GM12878 (cell line): Measurements from ENCODE around the gene HMGCL. TPM values are rescaled to one million over a fixed set of nuclear protein-coding genes. Genes with fewer than 3 reads are reported as not detected.

Experiments
- BCL3 ChIP-seq: IDR thresholded peaks from 2 replicates; pipeline ENCODE4 v1.6.1; 2011; ENCODE audit warnings: borderline replicate concordance, low read depth, mild to moderate bottlenecking, moderate library complexity, low read length; ENCODE audit not compliant: insufficient read depth, poor library complexity, severe bottlenecking
- BCLAF1 ChIP-seq: fragments of 450-650 bp; IDR thresholded peaks from 2 replicates; pipeline ENCODE4 v1.6.1; 2017; ENCODE audit warnings: antibody characterized with exemption, mild to moderate bottlenecking, moderate library complexity
- EED ChIP-seq: sonication (generic); IDR thresholded peaks from 2 replicates; pipeline ENCODE4 v1.6.1; 2016; ENCODE audit warnings: antibody characterized with exemption, low read depth
- MTA3 ChIP-seq: IDR thresholded peaks from 2 replicates; pipeline ENCODE4 v1.6.1; 2012; ENCODE audit warnings: low read length, inconsistent platforms, borderline replicate concordance
- PML ChIP-seq: IDR thresholded peaks from 2 replicates; pipeline ENCODE4 v1.6.1; 2012; ENCODE audit warnings: low read length, inconsistent platforms
- SIX5 ChIP-seq: IDR thresholded peaks from 2 replicates; pipeline ENCODE4 v1.6.1; 2011; ENCODE audit warnings: mild to moderate bottlenecking, low read depth, low read length, moderate library complexity; ENCODE audit not compliant: severe bottlenecking
- SREBF1 ChIP-seq: IDR thresholded peaks from 2 replicates; pipeline ENCODE4 v1.6.1; 2012; ENCODE audit warnings: mild to moderate bottlenecking, low read length
- SRF ChIP-seq, 2 experiments: IDR thresholded peaks; 2 replicates each; pipeline ENCODE4 v1.6.1; 2011; ENCODE audit warnings: low read depth in 2 of 2, low read length in 2 of 2, mild to moderate bottlenecking in 1 of 2, moderate library complexity in 1 of 2
- polyA plus RNA-seq, 11 experiments: library from polyadenylated mRNA; depleted of rRNA in 4 of 11; unstranded in 6 of 11; stranded (reverse) in 5 of 11; fragments of >200 nt; fragmentation: Nextera tagmentation in 4 of 11; fragmentation: Illumina TruSeq in 1 of 11; extraction: Ambion mirVana in 4 of 11; extraction: Trizol in 1 of 11; gene quantifications; 1 replicate in 1 of 11; 2 replicates in 10 of 11; pipeline versions ENCODE4 v1.2.1 to v1.2.3, GENCODE V29; 2011 to 2016; ENCODE audit warnings: inconsistent platforms in 2 of 11, missing spikeins in 2 of 11, low read depth in 1 of 11
- total RNA-seq, 4 experiments: library from RNA; depleted of rRNA in 3 of 4; stranded (reverse); fragments of >200 nt in 3 of 4; fragmentation: Illumina TruSeq in 1 of 4; extraction: Trizol in 1 of 4; gene quantifications; 2 replicates each; pipeline versions ENCODE4 v1.2.1 to v1.2.3, GENCODE V29; 2013 to 2021
- TF ChIP-seq, protein P1 (sequence below), 3 experiments: IDR thresholded peaks in 2 of 3; conservative IDR thresholded peaks in 1 of 3; 2 replicates each; pipeline ENCODE4 v1.5.1; 2011; ENCODE audit warnings: low read depth in 3 of 3, low read length in 3 of 3, mild to moderate bottlenecking in 3 of 3, control low read depth in 2 of 3, moderate library complexity in 2 of 3, inconsistent platforms in 1 of 3, mixed read lengths in 1 of 3; ENCODE audit not compliant: control insufficient read depth in 2 of 3, insufficient read depth in 1 of 3; ENCODE audit errors: extremely low read depth in 1 of 3

The HMGCL gene
- total and polyA plus RNA-seq, 10 of the 15 experiments (the other 5 are each of a cell fraction or from before 2014, with no cell fraction given): 29.4 to 127 (median 36.4) TPM

DNA sequence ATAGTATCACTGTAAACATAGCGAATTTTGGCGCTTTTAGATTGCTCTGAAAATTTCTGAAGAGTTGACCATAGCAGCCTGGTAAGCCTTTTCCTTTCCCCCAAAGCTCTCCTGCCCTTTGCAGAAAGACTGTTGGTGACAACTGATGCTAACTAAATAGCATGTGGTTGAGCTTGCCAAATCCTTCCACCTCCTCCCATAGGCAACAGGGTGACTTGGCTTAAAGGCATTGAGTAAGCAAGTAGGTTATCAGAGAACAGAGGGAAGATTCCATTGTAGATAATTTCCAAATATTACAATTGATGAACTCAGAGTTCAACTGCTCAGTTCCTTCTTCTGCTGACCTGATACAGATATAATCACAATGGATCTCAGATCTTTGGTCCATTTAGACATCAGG is 19.9 kb upstream of the HMGCL start (continued):
- TF ChIP-seq, protein P1, sequence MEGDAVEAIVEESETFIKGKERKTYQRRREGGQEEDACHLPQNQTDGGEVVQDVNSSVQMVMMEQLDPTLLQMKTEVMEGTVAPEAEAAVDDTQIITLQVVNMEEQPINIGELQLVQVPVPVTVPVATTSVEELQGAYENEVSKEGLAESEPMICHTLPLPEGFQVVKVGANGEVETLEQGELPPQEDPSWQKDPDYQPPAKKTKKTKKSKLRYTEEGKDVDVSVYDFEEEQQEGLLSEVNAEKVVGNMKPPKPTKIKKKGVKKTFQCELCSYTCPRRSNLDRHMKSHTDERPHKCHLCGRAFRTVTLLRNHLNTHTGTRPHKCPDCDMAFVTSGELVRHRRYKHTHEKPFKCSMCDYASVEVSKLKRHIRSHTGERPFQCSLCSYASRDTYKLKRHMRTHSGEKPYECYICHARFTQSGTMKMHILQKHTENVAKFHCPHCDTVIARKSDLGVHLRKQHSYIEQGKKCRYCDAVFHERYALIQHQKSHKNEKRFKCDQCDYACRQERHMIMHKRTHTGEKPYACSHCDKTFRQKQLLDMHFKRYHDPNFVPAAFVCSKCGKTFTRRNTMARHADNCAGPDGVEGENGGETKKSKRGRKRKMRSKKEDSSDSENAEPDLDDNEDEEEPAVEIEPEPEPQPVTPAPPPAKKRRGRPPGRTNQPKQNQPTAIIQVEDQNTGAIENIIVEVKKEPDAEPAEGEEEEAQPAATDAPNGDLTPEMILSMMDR (IDR thresholded peaks at IDR 0.05 in 2 of 3, conservative IDR thresholded peaks at IDR 0.05 in 1 of 3; ENCODE audit: control insufficient read depth in 2 of 3, extremely low read depth in 1 of 3, insufficient read depth in 1 of 3, low read depth in 3 of 3, low read length in 3 of 3): no peak
- TF ChIP-seq BCLAF1 (no peak), SRF (IDR thresholded peaks at IDR 0.05; ENCODE audit: low read depth in 2 of 2, low read length in 2 of 2) (no peak), PML (no peak), SIX5 (no peak), SREBF1 (no peak), MTA3 (no peak), EED (no peak), BCL3 (no peak)
